ENCODE results near the gene OR13A1.
"Not testable (repeated sequence)": the region's sequence is repeated elsewhere in the genome, so short reads cannot be mapped to it uniquely, and the experiment has no call there.

Gene OR13A1

DNA sequence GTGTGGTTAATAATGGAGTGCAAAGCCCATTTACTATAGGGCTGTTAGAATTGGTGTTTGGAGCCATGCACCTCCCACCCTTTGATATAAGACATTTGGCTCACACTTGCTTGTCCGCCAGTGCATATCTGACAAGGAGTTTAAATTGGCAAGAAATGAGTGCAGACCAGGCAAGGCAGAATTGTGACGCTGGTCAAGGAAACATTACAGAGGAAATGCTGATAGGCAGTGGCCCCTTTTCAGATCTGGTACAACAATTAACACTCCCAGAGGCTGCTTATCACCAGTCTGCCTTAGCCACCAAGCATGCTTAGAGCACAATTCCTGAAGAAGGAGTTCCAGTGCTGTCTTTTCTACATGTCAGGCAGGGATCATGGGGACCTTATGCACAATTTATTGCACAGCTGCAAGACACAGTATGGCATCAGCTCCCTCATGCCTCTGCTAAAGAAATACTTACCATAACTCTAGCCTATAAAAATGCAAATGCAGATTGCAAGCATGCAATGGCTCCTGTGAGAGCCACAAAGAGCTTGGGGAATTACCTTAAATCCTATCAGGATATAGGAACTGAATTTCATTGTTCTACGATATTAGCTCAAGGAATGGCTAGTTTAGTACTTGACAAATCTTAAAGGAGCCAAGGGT lies 35.2 kb downstream of the OR13A1 start:
- DNase-seq = no peak

DNA sequence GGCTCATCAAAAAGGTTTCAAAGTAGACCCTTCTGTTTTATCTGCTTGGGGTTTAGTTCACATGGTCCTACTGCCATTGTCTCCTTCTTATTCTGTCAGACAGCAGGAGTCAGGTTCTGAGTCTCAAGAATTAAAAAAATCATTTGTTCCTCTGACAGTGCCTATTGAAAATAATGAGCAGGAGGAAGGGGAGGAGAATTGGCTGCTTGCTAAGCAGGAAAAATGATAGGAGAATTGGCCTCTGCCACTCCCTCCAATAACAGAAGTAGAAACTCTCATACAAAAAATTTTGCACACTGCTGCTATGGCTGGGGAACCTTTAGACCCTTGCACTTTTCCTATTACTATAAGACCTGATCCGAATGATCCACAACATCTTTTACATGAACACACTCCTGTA lies 35.7 kb downstream of the OR13A1 start:
- no peak for DNase-seq

DNA sequence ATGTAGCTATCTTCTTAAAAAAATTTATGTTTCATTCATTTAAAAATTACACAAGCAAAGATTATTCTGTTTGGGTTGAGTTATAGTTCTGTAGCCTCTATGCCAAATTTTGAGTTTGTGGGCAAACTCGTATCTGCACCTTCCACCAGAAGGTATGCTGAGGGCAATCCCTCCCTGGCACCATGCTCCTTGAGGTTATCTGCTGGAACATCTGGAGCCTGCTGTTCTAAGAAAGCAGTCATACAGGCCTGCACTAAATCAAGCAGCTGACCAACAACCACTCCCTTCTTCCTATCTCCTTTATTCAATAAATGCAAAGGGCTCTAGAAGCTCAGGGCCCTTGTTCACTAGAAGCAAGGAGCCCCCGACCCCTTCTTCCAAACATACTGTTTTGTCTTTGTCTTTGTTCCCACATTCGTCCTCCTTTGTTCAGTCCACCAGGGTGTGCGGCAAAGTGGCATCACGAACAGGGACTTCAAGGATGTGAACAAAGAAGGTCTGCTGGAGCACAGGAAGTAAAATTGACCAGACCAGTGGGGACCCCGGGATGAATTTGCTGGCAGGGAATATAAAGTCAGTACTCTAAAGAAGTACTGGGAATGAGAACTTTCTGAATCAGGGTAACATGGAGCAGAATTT lies 36.4 kb downstream of the OR13A1 start:
- no peak for DNase-seq

DNA sequence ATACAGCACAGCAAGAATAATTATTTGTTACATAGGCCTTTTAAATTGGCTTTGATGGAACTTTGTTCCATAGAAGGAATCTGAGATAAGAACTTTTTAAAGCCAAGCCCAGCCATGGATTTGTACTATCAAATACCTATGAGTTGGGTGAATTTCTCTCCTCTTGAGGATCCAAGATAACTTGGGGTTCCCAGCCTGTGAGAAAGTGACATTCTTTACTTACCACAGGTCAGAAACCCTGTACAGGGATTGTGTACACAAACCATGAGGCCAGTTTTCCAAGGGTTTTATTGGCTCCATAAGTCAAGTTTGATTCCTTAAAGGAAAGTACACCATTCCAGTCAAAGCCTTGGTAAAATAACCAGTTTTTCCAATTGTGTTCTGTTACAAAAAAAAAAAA lies 39.3 kb downstream of the OR13A1 start:
- not testable (repeated sequence) for DNase-seq

DNA sequence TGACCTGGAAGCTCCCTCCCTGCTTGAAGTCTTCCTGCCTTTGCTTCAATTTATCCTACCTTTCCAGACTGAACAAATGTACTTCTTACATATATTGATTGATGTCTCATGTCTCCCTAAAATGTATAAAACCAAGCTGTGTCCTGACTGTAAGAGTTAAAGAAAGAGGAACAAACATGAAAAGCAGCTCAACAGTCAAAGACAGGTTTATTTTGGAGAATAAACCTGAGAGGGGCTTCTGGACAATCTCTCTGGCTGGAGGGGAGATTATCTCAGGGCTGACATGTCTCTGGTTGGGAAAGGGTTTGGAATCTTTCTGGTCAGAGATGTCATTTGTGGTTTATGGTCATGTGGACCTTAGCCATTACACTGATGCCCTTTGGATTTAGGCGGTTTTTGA lies 41.0 kb downstream of the OR13A1 start:
- DNase-seq = no peak

DNA sequence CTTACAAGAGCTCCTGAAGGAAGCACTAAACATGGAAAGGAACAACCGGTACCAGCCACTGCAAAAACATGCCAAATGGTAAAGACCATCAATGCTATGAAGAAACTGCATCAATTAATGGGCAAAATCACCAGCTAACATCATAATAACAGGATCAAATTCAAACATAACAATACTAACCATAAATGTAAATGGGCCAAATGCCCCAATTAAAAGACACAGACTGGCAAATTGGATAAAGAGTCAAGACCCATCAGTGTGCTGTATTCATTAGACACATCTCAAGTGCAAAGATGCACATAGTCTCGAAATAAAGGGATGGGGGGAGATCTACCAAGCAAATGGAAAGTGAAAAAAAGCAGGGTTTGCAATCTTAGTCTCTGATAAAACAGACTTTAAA lies 47.6 kb downstream of the OR13A1 start:
- not testable (repeated sequence) for DNase-seq

DNA sequence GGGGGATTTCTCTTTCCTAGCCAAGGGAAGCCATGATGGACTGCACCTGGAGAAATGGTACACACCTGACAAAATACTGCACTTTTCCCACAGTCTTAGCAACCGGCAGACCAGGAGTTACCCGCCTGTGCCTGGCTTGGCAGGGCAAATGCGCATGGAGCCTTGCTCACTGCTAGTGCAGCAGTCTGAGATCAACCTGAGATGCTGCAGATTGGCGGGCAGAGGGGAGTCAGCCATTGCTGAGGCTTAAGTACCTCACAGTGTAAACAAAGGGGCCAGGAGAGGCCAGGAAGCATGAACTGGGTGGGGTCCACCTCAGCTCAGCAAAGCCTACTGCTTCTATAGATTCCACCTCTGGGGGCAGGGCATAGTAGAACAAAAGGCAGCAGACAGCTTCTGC lies 49.4 kb downstream of the OR13A1 start:
- no peak for DNase-seq

DNA sequence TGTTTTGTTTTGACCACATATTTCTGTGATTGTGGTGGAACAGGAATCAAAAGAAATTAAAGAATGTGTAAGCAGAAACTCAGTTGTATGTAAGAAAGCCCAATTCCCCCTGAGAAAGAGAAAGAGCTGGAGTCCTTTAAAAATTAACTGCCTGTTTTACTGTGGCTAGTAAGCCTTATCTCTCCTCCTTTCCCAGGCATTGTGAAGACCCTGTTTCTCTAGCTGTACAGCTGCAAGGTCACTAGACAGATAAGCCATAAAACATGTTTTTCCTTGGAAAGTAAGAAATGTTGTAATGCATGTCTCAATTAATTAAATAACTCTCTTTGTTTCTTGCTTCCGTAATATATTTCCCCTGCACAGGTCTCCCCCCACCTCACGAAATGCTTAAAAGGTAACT lies 53.5 kb downstream of the OR13A1 start:
- DNase-seq = no peak

GRCh38 chr10:45261243-45261775 lies 54.1 kb downstream of the OR13A1 start:
- no peak for DNase-seq

DNA sequence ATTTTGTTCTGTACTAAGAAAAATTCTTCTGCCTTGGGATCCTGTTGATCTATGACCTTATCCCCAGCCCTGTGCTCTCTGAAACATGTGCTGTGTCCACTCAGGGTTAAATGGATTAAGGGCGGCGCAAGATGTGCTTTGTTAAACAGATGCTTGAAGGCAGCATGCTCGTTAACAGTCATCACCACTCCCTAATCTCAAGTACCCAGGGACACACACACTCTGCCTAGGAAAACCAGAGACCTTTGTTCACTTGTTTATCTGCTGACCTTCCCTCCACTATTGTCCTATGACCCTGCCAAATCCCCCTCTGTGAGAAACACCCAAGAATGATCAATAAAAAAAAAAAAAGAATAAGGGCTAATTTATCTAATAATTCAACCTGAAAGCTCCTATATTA lies 54.8 kb downstream of the OR13A1 start:
- DNase-seq = not testable (repeated sequence)

- not testable (repeated sequence) for DNase-seq
Measured at GRCh38 chr10:45259786-45260495, 55.5 kb downstream of the OR13A1 start.

DNA sequence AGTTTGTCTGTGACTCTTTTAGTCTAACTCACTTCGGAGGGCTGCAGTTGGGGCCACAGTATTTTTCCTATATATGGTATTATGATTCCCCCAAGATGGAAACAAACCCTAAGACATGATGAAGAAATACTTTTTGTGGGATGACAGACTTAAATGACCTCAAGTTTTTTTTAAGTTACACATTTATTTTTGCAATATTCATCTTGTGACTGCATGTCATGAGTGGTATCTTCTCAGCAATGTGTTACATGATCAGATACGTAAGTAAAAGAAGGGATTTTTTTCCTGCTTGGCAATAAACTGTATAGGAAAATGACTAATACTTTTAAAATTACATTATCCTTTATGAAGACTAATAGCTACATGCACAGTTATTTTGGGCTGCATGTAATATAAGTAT lies 57.8 kb downstream of the OR13A1 start:
- DNase-seq = no peak

DNA sequence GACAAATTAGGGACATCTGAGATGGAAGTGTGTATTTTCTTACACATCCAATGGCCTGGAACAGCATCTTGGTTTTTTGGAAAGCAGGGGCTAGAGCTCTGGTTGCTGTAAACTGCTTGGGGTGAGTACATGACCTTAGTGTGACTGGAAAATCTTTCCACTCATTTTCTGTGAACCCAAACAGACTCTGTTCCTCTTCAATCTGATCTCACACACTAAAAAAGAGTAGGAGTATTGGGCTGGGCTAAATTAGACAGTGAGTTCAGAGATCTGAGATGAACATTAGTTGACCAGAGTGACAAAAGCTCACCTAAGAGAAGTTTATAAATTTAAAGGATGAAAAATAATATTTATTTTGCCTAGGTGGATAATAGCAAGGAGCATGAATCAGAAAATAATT lies 59.2 kb downstream of the OR13A1 start:
- DNase-seq = no peak

DNA sequence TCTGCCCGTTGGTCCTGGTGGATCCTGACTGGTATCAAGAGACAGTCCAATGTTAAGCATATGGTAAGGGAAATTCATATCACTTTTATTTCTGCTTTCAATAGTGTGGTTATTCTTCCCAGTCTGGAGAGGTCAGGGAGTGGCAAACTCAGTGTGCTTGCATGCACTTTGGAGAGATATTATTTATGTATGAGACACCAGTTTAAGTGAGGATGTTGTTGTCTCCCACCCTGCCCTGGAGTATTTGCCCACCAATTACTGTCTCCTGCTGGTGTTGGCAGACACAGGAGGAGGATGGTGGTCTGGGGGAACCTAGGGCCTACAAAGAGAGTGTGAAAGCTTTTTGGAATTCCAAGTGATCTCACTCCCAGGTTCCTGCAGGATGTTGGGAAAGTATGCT lies 59.7 kb downstream of the OR13A1 start:
- DNase-seq = no peak

DNA sequence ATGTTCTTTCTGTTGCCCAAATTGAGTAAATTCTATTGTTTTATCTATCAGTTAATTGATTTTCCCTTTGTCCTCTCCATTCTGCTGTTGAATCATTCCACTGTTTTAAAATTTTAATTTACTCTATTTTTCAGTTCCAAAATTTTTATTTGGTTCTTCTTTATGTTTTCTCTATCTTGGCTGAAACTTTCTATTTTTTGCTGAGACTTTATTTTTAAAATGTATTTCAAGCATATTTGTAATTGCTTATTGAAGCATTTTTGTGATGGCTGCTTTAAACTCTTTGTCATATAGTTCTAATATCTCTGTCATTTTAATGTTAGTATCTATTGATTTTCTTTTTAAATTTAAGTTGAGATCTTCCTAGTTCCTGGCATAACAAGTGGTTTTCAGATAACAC lies 60.5 kb downstream of the OR13A1 start:
- DNase-seq = no peak

- no peak for DNase-seq
Measured at GRCh38 chr10:45253183-45253914, 62.1 kb downstream of the OR13A1 start.
